ENCODE measurements around the gene NCKAP1. TPM values are rescaled to one million over a fixed set of nuclear protein-coding genes. Genes with fewer than 3 reads are reported as not detected.
"Not testable (repeated sequence)": the region's sequence is repeated elsewhere in the genome, so short reads cannot be mapped to it uniquely, and the experiment has no call there.

NCKAP1 gene
- total RNA-seq, 8 experiments from 2014 or later: 70.3 to 136 (median 86.6) TPM

GRCh38 chr2:183031911-183032794 lies 6.1 kb downstream of the NCKAP1 start:
- H3K4me1 ChIP-seq (replicated peaks in 1 of 2): peaks cover 12 to 37% of the 10 kb centered on the region in 2 donors
- H3K27ac ChIP-seq: no peak overlapping the region
- 85 to 100% (median 97%) methylated on average over 2 to 4 of the region's 4 CpGs; no CpG with 5 or more reads in 2 of the 10 experiments for WGBS, 10 experiments
- peak in 5 of 8 experiments; percentile 63 to 93 (median 80) for ATAC-seq (replicated peaks in 6 of 8)
- in situ Hi-C loops (cut with MboI; ENCODE audit: low pct_unique_long_range_greater_than_20kb in 2 of 9, low sequenced_read_pairs in 9 of 9, unreplicated experiment in 9 of 9): no loop called here
- peak overlapping the region in 1 of 5 donors; percentile 4 for H3K4me3 ChIP-seq

- in situ Hi-C loops (cut with MboI; ENCODE audit: low pct_unique_long_range_greater_than_20kb in 2 of 9, low sequenced_read_pairs in 9 of 9, unreplicated experiment in 9 of 9): no loop called here
- H3K4me1 ChIP-seq (replicated peaks in 1 of 2): peaks cover 7 to 15% of the 10 kb centered on the region in 2 donors
- ATAC-seq (replicated peaks in 6 of 8): no peak
- H3K27ac ChIP-seq: no peak overlapping the region
- H3K4me3 ChIP-seq: no peak overlapping the region
- WGBS, 10 experiments: 81 to 100% (median 98%) methylated on average over 1 to 2 of the region's 2 CpGs; no CpG with 5 or more reads in 2 of the 10 experiments
These were observed 9.0 kb downstream of the NCKAP1 start for GRCh38 chr2:183029219-183029618.

- H3K4me1 ChIP-seq (replicated peaks in 1 of 2): peaks cover 7 to 13% of the 10 kb centered on the region in 2 donors
- in situ Hi-C loops (cut with MboI; ENCODE audit: low pct_unique_long_range_greater_than_20kb in 2 of 9, low sequenced_read_pairs in 9 of 9, unreplicated experiment in 9 of 9): no loop called here
- ATAC-seq (replicated peaks in 6 of 8): no peak
- no peak overlapping the region for H3K27ac ChIP-seq
- no peak overlapping the region for H3K4me3 ChIP-seq
These were observed 10.1 kb downstream of the NCKAP1 start for GRCh38 chr2:183028108-183028507.

GRCh38 chr2:183027443-183027842 lies 10.8 kb downstream of the NCKAP1 start:
- in situ Hi-C loops (cut with MboI; ENCODE audit: low pct_unique_long_range_greater_than_20kb in 2 of 9, low sequenced_read_pairs in 9 of 9, unreplicated experiment in 9 of 9): no loop called here
- Histone ChIP-seq H3K4me1 (replicated peaks in 1 of 2) (peaks cover 7 to 10% of the 10 kb centered on the region in 2 donors), H3K27ac (no peak overlapping the region), H3K4me3 (no peak overlapping the region)
- WGBS, 10 experiments: 80 to 100% (median 100%) methylated on average over 1 of the region's 1 CpG; no CpG with 5 or more reads in 3 of the 10 experiments
- ATAC-seq (replicated peaks in 6 of 8): no peak

- Histone ChIP-seq H3K4me3 (no peak overlapping the region), H3K4me1 (replicated peaks in 1 of 2) (peaks cover 0 to under 1% of the 10 kb centered on the region in 2 donors), H3K27ac (no peak overlapping the region)
- in situ Hi-C loops (cut with MboI; ENCODE audit: low pct_unique_long_range_greater_than_20kb in 2 of 9, low sequenced_read_pairs in 9 of 9, unreplicated experiment in 9 of 9): no loop called here
- WGBS, 10 experiments: 86 to 100% (median 100%) methylated on average over 1 to 2 of the region's 2 CpGs; no CpG with 5 or more reads in 1 of the 10 experiments
- no peak for ATAC-seq (replicated peaks in 6 of 8)
These were observed 11.8 kb downstream of the NCKAP1 start for GRCh38 chr2:183026424-183026823.

- Histone ChIP-seq H3K4me1 (replicated peaks in 1 of 2) (no peaks in the 10 kb centered on the region), H3K27ac (no peak overlapping the region), H3K4me3 (no peak overlapping the region)
- 47 to 100% (median 100%) methylated on average over 2 to 3 of the region's 3 CpGs; no CpG with 5 or more reads in 3 of the 10 experiments for WGBS, 10 experiments
- in situ Hi-C loops (cut with MboI; ENCODE audit: low pct_unique_long_range_greater_than_20kb in 2 of 9, low sequenced_read_pairs in 9 of 9, unreplicated experiment in 9 of 9): no loop called here
- no peak for ATAC-seq (replicated peaks in 6 of 8)
These were observed 12.3 kb downstream of the NCKAP1 start for GRCh38 chr2:183025993-183026392.

- WGBS, 10 experiments: 7 to 95% (median 88%) methylated on average over 2 to 8 of the region's 8 CpGs
- Histone ChIP-seq H3K27ac (no peak overlapping the region), H3K4me1 (replicated peaks in 1 of 2) (no peaks in the 10 kb centered on the region), H3K4me3 (no peak overlapping the region)
- in situ Hi-C loops (cut with MboI; ENCODE audit: low pct_unique_long_range_greater_than_20kb in 2 of 9, low sequenced_read_pairs in 9 of 9, unreplicated experiment in 9 of 9): no loop called here
- ATAC-seq (replicated peaks in 6 of 8): peak in 2 of 8 experiments; percentile 34 to 87
These were observed 13.7 kb downstream of the NCKAP1 start for GRCh38 chr2:183024339-183025095.

GRCh38 chr2:183022711-183023110 lies 15.5 kb downstream of the NCKAP1 start:
- WGBS, 10 experiments: 94 to 100% (median 98%) methylated on average over 2 to 3 of the region's 3 CpGs; no CpG with 5 or more reads in 1 of the 10 experiments
- no peak overlapping the region for H3K27ac ChIP-seq
- H3K4me1 ChIP-seq (replicated peaks in 1 of 2): no peaks in the 10 kb centered on the region
- H3K4me3 ChIP-seq: no peak overlapping the region
- in situ Hi-C loops (cut with MboI; ENCODE audit: low pct_unique_long_range_greater_than_20kb in 2 of 9, low sequenced_read_pairs in 9 of 9, unreplicated experiment in 9 of 9): no loop called here
- no peak for ATAC-seq (replicated peaks in 6 of 8)

- no peak for ATAC-seq (replicated peaks in 6 of 8)
- in situ Hi-C loops (cut with MboI; ENCODE audit: low pct_unique_long_range_greater_than_20kb in 2 of 9, low sequenced_read_pairs in 9 of 9, unreplicated experiment in 9 of 9): no loop called here
- no peak overlapping the region for H3K4me3 ChIP-seq
- H3K27ac ChIP-seq: no peak overlapping the region
- no peaks in the 10 kb centered on the region for H3K4me1 ChIP-seq (replicated peaks in 1 of 2)
- 45 to 100% (median 92%) methylated on average over 1 to 2 of the region's 2 CpGs; no CpG with 5 or more reads in 1 of the 10 experiments for WGBS, 10 experiments
These were observed 16.6 kb downstream of the NCKAP1 start for GRCh38 chr2:183021613-183022012.

- Histone ChIP-seq H3K27ac (no peak overlapping the region), H3K4me1 (replicated peaks in 1 of 2) (no peaks in the 10 kb centered on the region), H3K4me3 (no peak overlapping the region)
- ATAC-seq (replicated peaks in 6 of 8): no peak
- 91 to 100% (median 100%) methylated on average over 1 of the region's 1 CpG; no CpG with 5 or more reads in 3 of the 10 experiments for WGBS, 10 experiments
- in situ Hi-C loops (cut with MboI; ENCODE audit: low pct_unique_long_range_greater_than_20kb in 2 of 9, low sequenced_read_pairs in 9 of 9, unreplicated experiment in 9 of 9): no loop called here
These were observed 18.4 kb downstream of the NCKAP1 start for GRCh38 chr2:183019718-183020442.

GRCh38 chr2:183017845-183018244 lies 20.4 kb downstream of the NCKAP1 start:
- in situ Hi-C loops (cut with MboI; ENCODE audit: low pct_unique_long_range_greater_than_20kb in 2 of 9, low sequenced_read_pairs in 9 of 9, unreplicated experiment in 9 of 9); H3K4me1 ChIP-seq (replicated peaks in 1 of 2); H3K4me3 ChIP-seq; ATAC-seq (replicated peaks in 6 of 8); H3K27ac ChIP-seq: not testable (repeated sequence)
- WGBS, 10 experiments: 95 to 100% (median 98%) methylated on average over 1 to 10 of the region's 11 CpGs; no CpG with 5 or more reads in 6 of the 10 experiments

GRCh38 chr2:183014005-183014404 lies 24.3 kb downstream of the NCKAP1 start:
- in situ Hi-C loops (cut with MboI; ENCODE audit: low pct_unique_long_range_greater_than_20kb in 2 of 9, low sequenced_read_pairs in 9 of 9, unreplicated experiment in 9 of 9): no loop called here
- H3K27ac ChIP-seq: no peak overlapping the region
- 50 to 100% (median 100%) methylated on average over 1 to 2 of the region's 2 CpGs for WGBS, 10 experiments
- peak in 1 of 8 experiments; percentile 89 for ATAC-seq (replicated peaks in 6 of 8)
- no peak overlapping the region for H3K4me3 ChIP-seq
- no peaks in the 10 kb centered on the region for H3K4me1 ChIP-seq (replicated peaks in 1 of 2)
